ENCODE measurements around the gene AHRR.
"Not testable (repeated sequence)": the region's sequence is repeated elsewhere in the genome, so short reads cannot be mapped to it uniquely, and the experiment has no call there.

Gene AHRR

GRCh38 chr5:368183-369084 lies 46.9 kb downstream of the AHRR start:
- DNase-seq, result peak; percentile 92

DNA sequence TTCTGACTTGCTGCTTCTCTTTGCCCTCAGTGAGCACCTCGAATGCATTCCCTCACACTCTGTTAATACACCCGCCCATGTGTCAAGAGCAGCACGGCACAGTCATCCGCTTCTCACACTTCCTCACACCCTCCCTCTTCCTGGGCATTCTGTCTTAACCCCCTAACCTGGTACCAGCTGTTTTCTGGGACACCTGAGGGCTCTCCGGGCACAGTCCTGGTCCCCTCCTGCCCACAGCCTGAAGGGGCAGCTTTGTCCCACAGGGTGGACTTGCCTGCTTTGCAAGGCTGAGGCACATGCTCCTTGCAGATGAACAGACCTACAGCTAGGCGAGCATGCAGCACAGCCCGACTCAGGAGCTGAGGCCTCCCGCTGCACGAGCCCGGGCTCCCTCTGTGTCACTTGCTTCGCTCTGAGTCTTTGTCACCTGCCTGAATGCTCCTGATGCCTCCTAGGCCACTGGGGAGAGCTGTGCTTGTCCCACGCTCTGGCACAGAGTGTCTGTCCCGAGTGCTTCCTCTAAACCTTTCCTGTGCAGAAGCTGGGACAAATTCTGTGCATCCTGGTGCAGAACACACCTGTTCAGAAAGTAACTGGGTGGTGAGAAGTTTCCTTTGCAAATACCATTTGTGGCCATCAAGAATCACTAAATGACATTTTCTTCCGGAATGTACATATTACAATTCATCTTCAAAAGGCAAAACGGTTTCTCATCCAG lies 47.8 kb downstream of the AHRR start:
- no peak for DNase-seq

- not testable (repeated sequence) for DNase-seq
Observed at GRCh38 chr5:369869-370236, 48.3 kb downstream of the AHRR start.

GRCh38 chr5:370311-370958 lies 48.9 kb downstream of the AHRR start:
- no peak for DNase-seq

- no peak for DNase-seq
Observed at GRCh38 chr5:370959-371810, 49.7 kb downstream of the AHRR start.

DNA sequence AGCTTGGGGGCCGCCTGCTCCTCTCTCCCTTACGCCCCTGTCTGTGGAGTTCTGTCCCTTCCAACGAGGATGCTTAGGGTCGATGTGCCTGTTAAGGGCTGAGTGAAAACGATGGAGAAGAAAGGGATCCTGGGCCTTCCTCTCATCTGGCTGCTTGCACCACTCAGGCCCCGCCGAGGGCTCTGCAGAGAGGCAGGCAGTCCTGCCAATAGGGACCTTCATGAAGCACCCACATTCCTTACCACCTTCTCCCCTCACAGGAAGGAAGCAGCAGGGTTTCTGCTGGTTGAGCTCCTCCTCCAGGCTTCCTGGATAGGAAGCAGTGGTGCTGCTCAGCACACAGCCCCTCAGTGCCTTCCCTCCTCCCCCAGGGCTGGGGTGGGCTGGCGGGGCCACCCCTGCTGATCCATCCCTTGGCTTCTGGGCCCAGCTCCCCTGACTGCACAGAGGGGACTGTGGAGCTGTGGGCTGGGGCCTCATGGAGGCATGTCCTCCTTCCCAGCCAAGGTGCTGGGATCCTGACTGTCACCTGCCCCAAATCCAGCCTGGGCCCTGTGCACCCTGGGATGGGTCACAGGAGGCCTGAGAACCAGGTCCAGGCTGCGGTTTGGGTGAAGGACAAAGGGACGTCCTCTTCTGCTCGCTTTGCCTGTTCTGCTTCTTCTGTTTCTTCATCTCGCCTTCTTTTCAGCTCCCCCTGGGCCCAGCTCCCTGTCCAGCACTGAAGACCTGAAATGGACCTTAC lies 50.5 kb downstream of the AHRR start:
- DNase-seq, result peak; percentile 49

DNA sequence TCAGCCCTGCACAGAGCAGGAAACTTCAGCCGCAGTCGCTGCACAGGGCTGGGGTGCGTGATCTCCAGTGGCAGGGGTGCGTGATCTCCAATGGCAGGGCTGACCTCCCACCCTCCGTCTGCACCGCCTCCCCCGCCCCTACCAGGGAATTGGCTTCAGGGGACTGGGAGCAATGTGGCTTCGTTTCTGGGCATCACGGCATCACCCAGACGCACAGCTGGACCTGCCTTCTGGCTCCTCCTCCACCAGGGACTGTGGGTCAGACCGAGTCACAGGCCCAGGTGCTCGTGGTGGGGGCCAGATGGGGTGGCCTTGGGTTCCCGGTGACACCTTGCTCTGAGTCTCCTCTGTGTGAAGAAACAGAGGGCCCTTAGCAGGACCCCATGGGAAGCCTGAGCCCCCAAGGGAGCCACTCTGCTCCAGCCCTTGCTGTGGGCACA lies 51.1 kb downstream of the AHRR start:
- no peak for DNase-seq

DNA sequence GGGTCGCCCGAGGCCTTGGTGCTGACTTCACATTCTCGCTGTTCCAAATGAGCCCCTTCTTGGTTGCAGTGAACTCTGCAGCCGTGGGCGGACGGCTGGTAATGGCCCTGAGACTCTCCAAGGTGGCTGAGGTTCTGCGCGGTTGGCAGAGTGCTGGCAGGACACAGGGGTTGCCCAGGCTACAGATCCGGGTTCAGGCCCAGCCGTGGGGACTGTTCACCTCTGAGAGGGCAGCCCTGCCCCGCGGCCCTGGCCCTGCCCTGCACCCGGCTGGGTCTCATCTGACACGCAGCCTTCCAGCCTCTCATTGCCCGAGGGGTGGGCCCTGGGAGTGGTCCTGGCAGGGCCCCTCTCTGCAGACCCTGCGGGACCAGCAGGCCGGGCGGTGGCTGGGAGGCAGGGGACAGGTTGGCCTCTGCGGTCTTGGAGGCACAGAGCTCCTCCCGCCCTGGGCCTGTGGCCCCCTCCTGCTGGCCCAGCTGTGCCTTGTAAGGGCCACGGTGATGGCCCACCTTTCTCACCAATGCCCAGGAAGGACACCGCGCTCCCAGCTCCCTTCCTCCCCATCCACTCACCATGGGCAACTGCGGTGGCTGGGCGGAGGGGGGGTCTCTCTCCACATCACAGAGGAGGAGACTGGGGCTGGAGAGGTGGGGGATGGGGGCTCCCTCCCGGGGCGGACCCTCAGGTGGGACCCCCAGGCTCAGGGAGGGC lies 51.6 kb downstream of the AHRR start:
- no peak for DNase-seq

DNA sequence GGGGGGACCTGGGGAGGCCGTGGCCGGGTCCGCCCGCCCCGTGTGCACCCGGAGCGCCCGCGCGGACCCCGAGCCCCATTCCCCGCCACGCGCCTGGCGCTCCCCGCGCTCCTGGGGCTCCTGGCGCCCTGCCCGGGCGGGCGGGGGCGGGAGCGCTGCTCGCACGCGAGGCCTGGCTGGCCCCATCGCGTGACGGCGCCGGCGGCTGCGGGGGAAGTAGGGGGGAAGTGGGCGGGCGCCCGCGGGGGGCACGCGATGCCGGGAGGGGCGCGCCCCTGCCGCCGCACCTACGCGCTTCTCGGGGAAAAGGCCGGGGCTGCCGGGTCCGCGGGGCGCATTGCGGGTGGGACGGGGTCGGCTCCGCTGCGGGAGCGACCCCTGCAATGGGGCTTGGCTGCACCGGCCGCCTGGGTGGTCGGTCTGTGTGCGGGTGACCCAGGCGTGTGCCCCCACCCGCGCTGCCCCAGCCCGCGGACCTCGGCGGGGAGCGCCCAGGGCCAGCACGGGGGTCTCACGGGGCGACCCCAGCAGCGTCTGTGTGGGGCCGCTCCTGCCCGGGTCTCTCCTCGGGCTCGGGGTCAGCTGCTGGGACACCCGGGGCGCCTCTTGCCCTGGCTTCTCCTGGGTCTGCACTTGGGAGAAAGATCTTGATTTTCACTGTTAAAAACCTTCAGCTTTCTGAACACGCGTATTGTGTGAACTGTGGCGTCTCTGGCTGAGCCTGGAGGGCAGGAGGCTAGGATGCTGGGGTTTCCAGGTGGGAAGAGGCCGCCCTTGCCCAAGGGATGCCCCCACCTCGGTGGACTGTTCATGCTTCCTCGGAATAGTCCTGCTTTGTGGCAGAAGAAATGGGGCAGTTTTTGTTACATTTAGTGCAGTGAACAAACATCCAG lies 52.4 kb downstream of the AHRR start:
- DNase-seq, result peak; percentile 91

GRCh38 chr5:374631-375335 lies 53.3 kb downstream of the AHRR start:
- DNase-seq, result no peak

DNA sequence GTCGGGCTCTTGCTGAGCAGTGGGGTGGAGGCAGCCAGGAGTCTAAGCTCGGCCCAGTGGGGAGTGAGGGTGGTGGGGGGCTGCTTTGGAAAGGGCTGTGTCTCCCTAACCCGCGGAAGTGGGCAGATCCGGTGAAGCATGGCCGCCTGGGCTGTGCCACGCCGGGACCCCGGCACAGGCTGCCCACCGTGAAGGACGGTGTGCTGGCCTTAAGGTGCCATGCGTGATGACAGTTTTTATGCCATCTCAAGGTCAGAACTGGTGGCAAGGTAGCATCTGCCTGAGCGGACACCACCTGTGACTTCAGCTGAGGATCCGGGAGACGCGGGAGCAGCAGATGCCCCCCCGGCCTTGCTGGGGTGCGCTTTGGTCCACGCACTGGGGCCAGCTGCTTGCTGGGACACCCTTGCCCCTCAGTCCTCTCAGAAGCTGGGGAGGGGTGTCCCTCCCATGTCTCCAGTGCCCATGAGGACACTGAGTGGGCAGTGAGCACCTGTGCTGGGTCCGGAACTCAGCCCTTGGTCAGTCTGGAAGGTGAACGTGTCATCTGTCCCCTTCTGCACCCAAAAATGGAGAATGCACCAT lies 53.9 kb downstream of the AHRR start:
- no peak for DNase-seq

GRCh38 chr5:375921-376798 lies 54.6 kb downstream of the AHRR start:
- no peak for DNase-seq

DNA sequence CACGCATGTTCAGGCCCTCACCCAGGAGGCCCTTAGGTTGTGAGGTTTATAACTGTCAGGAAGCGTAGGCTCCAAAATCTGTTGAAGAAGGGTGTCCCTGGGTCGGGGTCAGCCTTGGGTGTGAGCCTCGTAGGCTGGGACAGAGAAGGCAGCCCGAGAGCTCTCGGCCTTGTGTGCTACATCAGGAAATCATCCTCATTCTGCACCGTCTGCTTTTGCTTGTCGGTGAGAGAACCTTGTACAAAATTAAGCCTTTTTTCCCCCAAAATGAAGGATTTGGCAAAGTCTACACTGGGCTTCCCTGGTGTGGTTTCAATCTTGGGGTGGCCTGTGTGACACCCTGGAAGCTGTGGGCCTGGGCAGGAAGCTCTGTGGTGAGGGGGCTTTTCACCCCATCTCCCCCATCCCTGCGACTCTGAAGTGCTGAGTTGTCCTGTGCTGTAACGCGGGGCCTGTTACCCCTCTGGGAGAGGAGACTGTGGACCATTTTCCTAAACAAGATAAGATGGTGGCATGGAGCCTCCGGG lies 55.3 kb downstream of the AHRR start:
- no peak for DNase-seq

DNA sequence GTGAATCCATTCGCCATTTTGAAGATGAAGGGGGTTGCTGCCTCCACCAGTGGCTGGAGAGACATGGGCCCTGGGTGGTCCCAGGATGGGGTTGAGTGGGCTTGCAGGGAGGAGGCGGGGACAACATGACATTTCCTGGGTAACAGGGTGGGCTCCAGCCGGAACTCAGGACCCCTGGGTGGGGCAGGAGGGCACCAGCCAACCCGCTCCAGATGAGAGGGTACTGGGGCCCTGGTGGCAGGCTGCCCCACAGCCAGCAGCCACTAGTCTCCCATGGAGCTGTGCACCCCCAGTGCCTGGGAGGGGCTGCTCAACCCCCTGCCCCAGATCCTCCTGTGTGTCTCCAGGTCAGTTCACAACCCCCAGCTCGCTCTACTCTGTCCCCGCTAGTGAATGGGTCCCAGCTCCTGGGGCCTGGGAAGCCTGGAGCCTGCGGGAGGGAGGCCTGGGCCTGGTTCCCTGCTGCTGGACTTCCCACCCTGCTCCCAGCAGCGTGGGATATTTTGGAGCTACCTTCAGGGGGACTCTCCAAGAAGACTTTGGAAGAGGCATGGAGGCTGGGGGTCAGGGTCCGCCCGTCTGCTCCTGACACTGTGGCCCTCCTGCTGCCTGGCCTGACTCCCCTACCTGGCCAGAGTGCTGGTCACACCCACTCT lies 55.9 kb downstream of the AHRR start:
- DNase-seq, result no peak

- DNase-seq, result peak; percentile 64
Observed at GRCh38 chr5:378301-378891, 56.9 kb downstream of the AHRR start.

DNA sequence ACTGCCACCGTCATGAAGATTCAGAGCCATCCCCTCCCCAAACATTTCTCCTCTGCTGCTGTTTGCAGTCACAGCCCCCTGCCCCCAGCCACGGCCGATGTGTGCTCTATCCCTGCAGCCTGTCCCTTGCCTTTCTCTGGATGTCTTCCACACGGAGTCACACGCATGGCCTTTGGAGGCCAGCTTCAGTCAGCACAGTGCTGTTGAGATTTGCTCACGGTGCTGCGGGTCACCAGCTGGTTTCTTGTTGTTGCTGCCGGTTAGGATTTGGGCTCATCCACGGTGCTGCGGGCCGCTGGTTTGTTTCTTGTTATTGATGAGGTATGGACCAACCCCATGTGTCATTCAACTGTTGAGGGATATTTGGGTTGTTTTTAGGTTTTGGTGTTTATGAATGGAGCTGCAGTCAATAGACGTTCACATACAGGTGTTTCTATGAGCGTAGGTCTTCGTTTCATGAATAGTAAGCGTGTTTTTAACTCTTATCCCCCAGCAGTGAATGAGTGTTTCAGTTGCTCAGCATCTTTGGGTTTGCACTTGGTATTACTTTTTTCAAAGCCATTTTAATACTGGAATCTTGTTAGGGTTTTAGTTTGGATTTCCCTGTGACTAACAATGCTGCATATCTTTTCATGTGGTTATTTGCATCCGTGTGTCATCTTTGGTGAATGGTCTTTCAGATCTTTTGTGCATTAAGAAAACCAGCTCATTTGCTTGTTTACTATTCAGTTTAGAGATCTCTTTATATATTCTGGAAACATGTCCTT lies 57.6 kb downstream of the AHRR start:
- DNase-seq, result peak; percentile 34

Data from fibroblast of skin of scalp (primary cell).